Uterus (tissue), 4 donors: ENCODE measurements around the gene MASP1. TPM values are rescaled to one million over a fixed set of nuclear protein-coding genes. Genes with fewer than 3 reads are reported as not detected.

Experiments used
- DNase-seq, 2 donors: peaks; one replicate each; pipeline ENCODE4 v3.0.0-alpha.2; 2019 to 2020
- H3K27ac ChIP-seq, 2 donors: fragments of 200-600 bp; sonication (generic); 1 replicate in 1 of 2; 2 replicates in 1 of 2; pipeline ENCODE4 v1.5.1; 2016 to 2018
- H3K27me3 ChIP-seq, 2 donors: fragments of 200-600 bp; sonication (generic); one replicate each; pipeline ENCODE4 v1.5.1; 2018 to 2019; ENCODE audit warnings: control low read depth in 1 of 2
- H3K36me3 ChIP-seq, 2 donors: fragments of 200-600 bp; sonication (generic); one replicate each; pipeline ENCODE4 v1.5.1; 2019; ENCODE audit warnings: control low read depth in 1 of 2
- H3K4me1 ChIP-seq, 2 donors: fragments of 200-600 bp; sonication (generic); one replicate each; pipeline ENCODE4 v1.5.1; 2018 to 2019; ENCODE audit warnings: control low read depth in 1 of 2
- H3K4me3 ChIP-seq, 2 donors: fragments of 200-600 bp; sonication (generic); 1 replicate in 1 of 2; 2 replicates in 1 of 2; pipeline ENCODE4 v1.5.1; 2018 to 2019; ENCODE audit warnings: mild to moderate bottlenecking in 1 of 2
- H3K9me3 ChIP-seq, 2 donors: fragments of 200-600 bp; sonication (generic); one replicate each; pipeline ENCODE4 v1.5.1; 2019; ENCODE audit warnings: control low read depth in 1 of 2
- POLR2A ChIP-seq, 2 donors: fragments of 450-650 bp; IDR thresholded peaks; one replicate each; pipeline ENCODE4 v1.6.1; 2016; ENCODE audit warnings: antibody characterized with exemption in 2 of 2, mild to moderate bottlenecking in 1 of 2, moderate library complexity in 1 of 2
- intact Hi-C: fragments of 100-400 bp; cut with DNase I; formaldehyde crosslinking; loops from one replicate; pipeline ENCODE4 v1.15.1; 2023; ENCODE audit warnings: low total_unique reads
- total RNA-seq, 4 donors: library from RNA; depleted of rRNA in 3 of 4; stranded (reverse); fragments of >200 nt in 3 of 4; gene quantifications; one replicate each; pipeline versions ENCODE4 v1.1.0 to v1.2.4, GENCODE V29; 2014 to 2023
- TF ChIP-seq, protein P1 (sequence below), 4 experiments: fragments of 200-600 bp in 2 of 4; fragments of 450-650 bp in 2 of 4; sonication (generic) in 2 of 4; IDR thresholded peaks; one replicate each; pipeline ENCODE4 v1.5.1; 2016 to 2019; ENCODE audit warnings: antibody characterized with exemption in 4 of 4, mild to moderate bottlenecking in 2 of 4, moderate library complexity in 1 of 4
- donor health status: DM: yes; HTN: yes; CAD: no.

Gene MASP1
- total RNA-seq, 4 donors from 2014 or later, result 25.3 to 121 (median 84.4) TPM

DNA sequence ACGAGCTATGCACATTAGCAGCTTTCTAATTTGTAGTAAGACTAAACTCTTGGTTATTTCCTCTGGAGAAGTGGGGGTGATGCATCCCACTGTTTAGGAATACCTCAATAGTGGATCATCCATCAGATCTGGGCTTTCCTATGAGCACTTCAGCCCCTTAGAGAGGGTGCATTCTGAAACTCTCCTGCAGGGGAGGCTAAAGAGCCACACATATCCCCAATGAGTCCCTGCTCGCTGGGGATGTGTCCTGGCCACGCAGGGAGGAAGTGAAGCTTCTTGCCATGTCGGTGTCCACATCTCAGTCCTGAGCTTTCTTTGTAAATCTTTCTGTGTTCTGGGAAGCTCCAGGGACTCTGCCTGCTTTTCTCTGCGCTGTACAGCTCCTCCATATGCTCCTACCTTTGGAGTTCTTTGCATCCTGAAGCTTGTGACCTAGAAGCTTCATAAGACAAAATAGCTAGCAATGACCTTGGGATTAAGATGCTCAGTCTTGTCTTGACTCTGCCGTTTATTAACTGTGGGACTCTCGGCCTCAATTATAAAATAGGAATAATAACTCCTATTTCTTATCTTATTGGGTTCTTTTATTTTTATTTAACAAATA lies 28.3 kb upstream of the MASP1 start:
- Histone ChIP-seq H3K27ac (peak overlapping the region in 1 of 2 donors; percentile 51), H3K36me3 (no peaks in the 10 kb centered on the region), H3K27me3 (no peaks in the 10 kb centered on the region), H3K9me3 (no peaks in the 10 kb centered on the region), H3K4me1 (no peaks in the 10 kb centered on the region), H3K4me3 (no peak overlapping the region)
- TF ChIP-seq, protein P1, sequence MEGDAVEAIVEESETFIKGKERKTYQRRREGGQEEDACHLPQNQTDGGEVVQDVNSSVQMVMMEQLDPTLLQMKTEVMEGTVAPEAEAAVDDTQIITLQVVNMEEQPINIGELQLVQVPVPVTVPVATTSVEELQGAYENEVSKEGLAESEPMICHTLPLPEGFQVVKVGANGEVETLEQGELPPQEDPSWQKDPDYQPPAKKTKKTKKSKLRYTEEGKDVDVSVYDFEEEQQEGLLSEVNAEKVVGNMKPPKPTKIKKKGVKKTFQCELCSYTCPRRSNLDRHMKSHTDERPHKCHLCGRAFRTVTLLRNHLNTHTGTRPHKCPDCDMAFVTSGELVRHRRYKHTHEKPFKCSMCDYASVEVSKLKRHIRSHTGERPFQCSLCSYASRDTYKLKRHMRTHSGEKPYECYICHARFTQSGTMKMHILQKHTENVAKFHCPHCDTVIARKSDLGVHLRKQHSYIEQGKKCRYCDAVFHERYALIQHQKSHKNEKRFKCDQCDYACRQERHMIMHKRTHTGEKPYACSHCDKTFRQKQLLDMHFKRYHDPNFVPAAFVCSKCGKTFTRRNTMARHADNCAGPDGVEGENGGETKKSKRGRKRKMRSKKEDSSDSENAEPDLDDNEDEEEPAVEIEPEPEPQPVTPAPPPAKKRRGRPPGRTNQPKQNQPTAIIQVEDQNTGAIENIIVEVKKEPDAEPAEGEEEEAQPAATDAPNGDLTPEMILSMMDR (IDR thresholded peaks at IDR 0.05), result peak; percentile 34 to 75 (median 64)
- no peak for TF ChIP-seq POLR2A (IDR thresholded peaks at IDR 0.05)
- DNase-seq, result peak; percentile 68 to 72
- intact Hi-C loops, result loop anchor here (10.0 kb wide), 1 partner anchor 355 kb away; the partner anchor contains the start of gene SST

DNA sequence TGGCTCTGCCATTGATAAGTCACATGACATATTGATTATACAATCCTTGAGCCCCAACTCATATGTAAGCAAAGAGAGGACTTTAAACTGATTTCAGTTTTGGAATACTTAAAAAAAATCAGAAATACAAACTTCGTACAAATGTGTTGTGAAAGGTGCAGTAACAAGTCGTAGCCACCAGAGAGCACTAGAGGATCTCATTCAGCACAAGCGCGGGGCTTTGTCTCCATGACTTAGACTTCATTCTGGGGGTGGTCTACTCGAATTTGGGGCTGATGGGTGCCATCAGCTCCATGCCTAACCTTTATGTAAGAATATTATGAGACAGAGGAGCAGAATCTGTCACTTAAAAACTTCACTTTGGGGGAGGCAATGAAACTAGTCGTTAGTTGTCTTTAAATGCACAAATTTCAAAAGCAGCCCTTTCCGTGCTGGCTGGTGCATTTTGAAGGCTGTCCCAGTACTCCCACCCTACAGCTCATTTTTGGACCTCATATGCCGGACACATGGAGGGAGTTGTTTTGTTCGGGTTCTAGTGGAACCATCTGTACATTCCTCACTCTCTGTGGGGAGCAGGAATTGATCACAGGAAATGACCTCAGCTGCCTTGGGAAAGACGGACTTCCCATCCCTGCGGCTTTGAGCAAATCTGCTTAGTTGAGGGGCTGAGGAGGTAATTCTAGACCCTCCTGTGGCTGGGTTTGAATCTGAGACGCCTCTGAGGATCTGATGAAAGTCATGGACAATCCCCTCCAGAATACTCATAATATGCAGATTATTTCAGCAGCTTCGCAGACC lies 27.5 kb upstream of the MASP1 start:
- no peaks in the 10 kb centered on the region for H3K4me1 ChIP-seq
- peak overlapping the region in 1 of 2 donors; percentile 22 for H3K4me3 ChIP-seq
- H3K36me3 ChIP-seq, result no peaks in the 10 kb centered on the region
- intact Hi-C loops, result no loop called here
- H3K27me3 ChIP-seq, result no peaks in the 10 kb centered on the region
- H3K27ac ChIP-seq, result peak overlapping the region; percentile 51 to 52
- H3K9me3 ChIP-seq, result no peaks in the 10 kb centered on the region
- TF ChIP-seq POLR2A (IDR thresholded peaks at IDR 0.05), result no peak
- TF ChIP-seq, protein P1 (IDR thresholded peaks at IDR 0.05), result peak; percentile 84 to 91 (median 86)
- peak; percentile 39 to 65 for DNase-seq

DNA sequence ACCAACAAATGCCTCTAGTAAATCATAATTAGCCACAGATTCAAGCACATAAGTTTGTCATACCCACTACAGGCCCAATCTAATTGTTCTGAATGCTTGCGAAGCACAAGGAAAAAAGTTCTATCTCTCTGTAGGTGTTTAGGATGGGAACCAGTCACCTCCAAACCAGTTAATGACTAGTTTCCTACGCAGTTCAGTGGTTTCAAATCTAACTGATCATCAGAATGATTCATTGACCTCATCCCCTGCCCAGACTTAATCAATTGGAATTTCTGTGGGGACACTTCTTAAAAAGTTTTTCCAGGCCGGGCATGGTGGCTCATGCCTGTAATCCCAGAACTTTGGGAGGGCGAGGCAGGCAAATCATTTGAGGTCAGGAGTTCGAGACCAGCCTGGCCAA lies 24.3 kb upstream of the MASP1 start:
- H3K9me3 ChIP-seq, result no peaks in the 10 kb centered on the region
- no peak overlapping the region for H3K4me3 ChIP-seq
- no peaks in the 10 kb centered on the region for H3K27me3 ChIP-seq
- intact Hi-C loops, result no loop called here
- no peak for DNase-seq
- TF ChIP-seq POLR2A (IDR thresholded peaks at IDR 0.05), result no peak
- TF ChIP-seq, protein P1 (IDR thresholded peaks at IDR 0.05), result no peak
- no peaks in the 10 kb centered on the region for H3K4me1 ChIP-seq
- no peaks in the 10 kb centered on the region for H3K36me3 ChIP-seq
- H3K27ac ChIP-seq, result no peak overlapping the region

DNA sequence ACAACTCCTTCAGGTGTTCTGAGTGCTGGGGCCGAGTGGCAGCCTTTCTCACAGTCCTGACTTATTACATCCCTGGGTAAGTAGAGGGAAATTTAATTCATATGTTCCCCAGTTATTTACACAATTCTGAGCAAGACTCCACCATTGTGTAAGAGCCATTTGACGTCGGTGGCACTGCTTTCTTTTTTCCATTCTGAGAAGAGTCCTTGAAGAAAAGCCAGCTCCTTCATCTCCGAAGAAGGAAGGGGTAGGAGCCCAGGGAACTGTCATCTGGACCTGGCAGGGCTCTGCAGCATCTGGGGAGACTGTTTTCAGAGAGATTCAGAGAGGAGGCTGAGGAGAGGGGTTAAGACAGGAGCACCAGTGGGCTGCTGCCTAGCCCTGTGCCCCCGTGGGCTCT lies 22.6 kb upstream of the MASP1 start:
- no peak for DNase-seq
- H3K4me1 ChIP-seq, result no peaks in the 10 kb centered on the region
- no peak for TF ChIP-seq POLR2A (IDR thresholded peaks at IDR 0.05)
- TF ChIP-seq, protein P1 (IDR thresholded peaks at IDR 0.05), result no peak
- no peak overlapping the region for H3K27ac ChIP-seq
- no peak overlapping the region for H3K4me3 ChIP-seq
- H3K36me3 ChIP-seq, result no peaks in the 10 kb centered on the region
- no peaks in the 10 kb centered on the region for H3K27me3 ChIP-seq
- intact Hi-C loops, result no loop called here
- H3K9me3 ChIP-seq, result no peaks in the 10 kb centered on the region

DNA sequence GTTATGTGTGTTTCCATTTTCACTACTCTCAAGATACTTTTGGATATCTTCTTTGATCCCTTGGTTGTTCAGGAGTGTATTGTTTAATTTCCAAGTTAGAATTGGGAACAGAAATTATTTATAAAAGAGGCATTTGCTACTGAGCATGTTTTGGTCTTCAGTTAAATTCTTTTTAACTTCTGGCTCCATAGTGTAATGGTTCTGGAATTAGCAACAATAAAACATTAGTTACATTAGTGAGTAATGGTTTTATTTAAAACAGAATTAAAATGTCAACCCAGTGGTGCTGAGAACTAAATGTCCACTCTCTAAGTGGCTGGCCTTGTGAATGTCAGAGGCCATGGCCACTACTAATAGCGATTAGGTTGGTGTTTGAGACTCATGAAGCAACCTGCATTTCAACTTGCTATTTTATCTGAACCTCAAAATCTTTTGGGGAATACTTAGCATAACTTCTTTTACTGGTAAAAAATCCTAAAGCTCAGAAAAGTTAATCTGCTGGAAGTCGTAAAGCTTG lies 19.5 kb upstream of the MASP1 start:
- Histone ChIP-seq H3K9me3 (no peaks in the 10 kb centered on the region), H3K36me3 (no peaks in the 10 kb centered on the region), H3K27me3 (no peaks in the 10 kb centered on the region), H3K4me3 (no peak overlapping the region), H3K27ac (peak overlapping the region; percentile 75 to 82), H3K4me1 (no peaks in the 10 kb centered on the region)
- no peak for DNase-seq
- TF ChIP-seq POLR2A (IDR thresholded peaks at IDR 0.05), result no peak
- TF ChIP-seq, protein P1 (IDR thresholded peaks at IDR 0.05), result no peak
- intact Hi-C loops, result no loop called here
